Muscle layer of colon (tissue), 2 donors: Measurements from ENCODE around the gene PGBD1.

Source experiments
- H3K27ac ChIP-seq: one replicate; pipeline ENCODE4 v1.7.0; 2013; ENCODE audit warnings: low read depth, mild to moderate bottlenecking, low read length, moderate library complexity
- H3K27me3 ChIP-seq, 2 donors: one replicate each; pipeline ENCODE4 v1.7.0; 2013; ENCODE audit warnings: low read length in 2 of 2, mild to moderate bottlenecking in 2 of 2; ENCODE audit not compliant: insufficient read depth in 2 of 2, control insufficient read depth in 1 of 2
- H3K36me3 ChIP-seq: one replicate; pipeline ENCODE4 v1.7.0; 2013; ENCODE audit warnings: mild to moderate bottlenecking, low read length; ENCODE audit not compliant: insufficient read depth
- H3K4me1 ChIP-seq: one replicate; pipeline ENCODE4 v1.7.0; 2013; ENCODE audit warnings: mild to moderate bottlenecking, low read length; ENCODE audit not compliant: insufficient read depth
- H3K4me3 ChIP-seq, 2 donors: one replicate each; pipeline ENCODE4 v1.7.0; 2013; ENCODE audit warnings: low read length in 2 of 2, low read depth in 1 of 2, mild to moderate bottlenecking in 1 of 2, moderate library complexity in 1 of 2
- H3K9ac ChIP-seq: one replicate; pipeline ENCODE4 v1.7.0; 2013; ENCODE audit warnings: low read length
- H3K9me3 ChIP-seq: one replicate; pipeline ENCODE4 v1.7.0; 2013; ENCODE audit warnings: mild to moderate bottlenecking, low read length
- donor health status: abdominal sarcoma.
- donor health status: Adenocarcinoma of cecum.

PGBD1 gene

GRCh38 chr6:28252009-28252975 is 29.1 kb upstream of the PGBD1 start, which contains the start of gene ZKSCAN4:
Gene ZKSCAN4, minus strand, starts transcription at chr6:28252269. Its CDS starts 289 bp downstream, at chr6:28251980.
- no peaks in the 10 kb centered on the region for H3K9me3 ChIP-seq
- H3K36me3 ChIP-seq = peaks cover 11% of the 10 kb centered on the region
- H3K9ac ChIP-seq = peak within 1 kb of the TSS; percentile 81
- H3K27me3 ChIP-seq = no peaks in the 10 kb centered on the region
- peaks cover 17% of the 10 kb centered on the region for H3K4me1 ChIP-seq
- peak within 1 kb of the TSS; percentile 68 for H3K27ac ChIP-seq
- H3K4me3 ChIP-seq = peak within 1 kb of the TSS; percentile 93 to 99

- Histone ChIP-seq H3K27me3 (no peaks in the 10 kb centered on the region), H3K4me1 (peaks cover 17% of the 10 kb centered on the region), H3K9ac (no peak overlapping the region), H3K36me3 (no peaks in the 10 kb centered on the region), H3K27ac (no peak overlapping the region), H3K4me3 (no peak overlapping the region), H3K9me3 (no peaks in the 10 kb centered on the region)
Observed at GRCh38 chr6:28254121-28254519, 27.3 kb upstream of the PGBD1 start.

- no peaks in the 10 kb centered on the region for H3K27me3 ChIP-seq
Observed at GRCh38 chr6:28257042-28257441, 24.3 kb upstream of the PGBD1 start.

GRCh38 chr6:28258877-28259777 is 22.2 kb upstream of the PGBD1 start, which contains the start of gene NKAPL:
Gene NKAPL, plus strand, starts transcription at chr6:28259297. Its CDS starts 75 bp downstream, at chr6:28259372.
- peak within 1 kb of the TSS; percentile 17 to 67 for H3K4me3 ChIP-seq
- H3K27ac ChIP-seq = no peak within 1 kb of the TSS
- no peak within 1 kb of the TSS for H3K9ac ChIP-seq

More at GRCh38 chr6:28257042-28257441, 24.3 kb upstream of the PGBD1 start:
- Histone ChIP-seq H3K9ac (no peak overlapping the region), H3K27ac (no peak overlapping the region), H3K9me3 (no peaks in the 10 kb centered on the region), H3K36me3 (no peaks in the 10 kb centered on the region), H3K4me1 (peaks cover 11% of the 10 kb centered on the region), H3K4me3 (no peak overlapping the region)

GRCh38 chr6:28263922-28264321 is 17.4 kb upstream of the PGBD1 start:
- H3K27me3 ChIP-seq = no peaks in the 10 kb centered on the region
- H3K36me3 ChIP-seq = no peaks in the 10 kb centered on the region
- H3K27ac ChIP-seq = no peak overlapping the region
- H3K4me3 ChIP-seq = no peak overlapping the region
- H3K9me3 ChIP-seq = no peaks in the 10 kb centered on the region
- H3K4me1 ChIP-seq = peaks cover 21% of the 10 kb centered on the region
- no peak overlapping the region for H3K9ac ChIP-seq

More at GRCh38 chr6:28258877-28259777, 22.2 kb upstream of the PGBD1 start, which contains the start of gene NKAPL:
- no peaks in the 10 kb centered on the region for H3K27me3 ChIP-seq
- H3K4me1 ChIP-seq = peaks cover 5% of the 10 kb centered on the region
- no peaks in the 10 kb centered on the region for H3K36me3 ChIP-seq
- H3K9me3 ChIP-seq = no peaks in the 10 kb centered on the region

- H3K9me3 ChIP-seq = no peaks in the 10 kb centered on the region
- H3K27ac ChIP-seq = no peak overlapping the region
- H3K4me3 ChIP-seq = no peak overlapping the region
- H3K36me3 ChIP-seq = no peaks in the 10 kb centered on the region
- H3K4me1 ChIP-seq = peaks cover 16% of the 10 kb centered on the region
- no peaks in the 10 kb centered on the region for H3K27me3 ChIP-seq
- no peak overlapping the region for H3K9ac ChIP-seq
Observed at GRCh38 chr6:28264834-28265401, 16.5 kb upstream of the PGBD1 start.

- Histone ChIP-seq H3K36me3 (no peaks in the 10 kb centered on the region), H3K27me3 (no peaks in the 10 kb centered on the region), H3K27ac (peak overlapping the region; percentile 96), H3K4me3 (peak overlapping the region; percentile 92 to 93), H3K9me3 (no peaks in the 10 kb centered on the region), H3K4me1 (peaks cover 16% of the 10 kb centered on the region), H3K9ac (peak overlapping the region; percentile 95)
Observed at GRCh38 chr6:28266563-28266961, 14.8 kb upstream of the PGBD1 start.

- Histone ChIP-seq H3K4me3 (peak within 1 kb of the TSS; percentile 92 to 93), H3K27ac (peak within 1 kb of the TSS; percentile 96), H3K27me3 (no peaks in the 10 kb centered on the region), H3K4me1 (peaks cover 16% of the 10 kb centered on the region), H3K36me3 (peaks cover 5% of the 10 kb centered on the region), H3K9me3 (no peaks in the 10 kb centered on the region), H3K9ac (peak within 1 kb of the TSS; percentile 95)
Observed at GRCh38 chr6:28266962-28267694, 14.2 kb upstream of the PGBD1 start, which contains the start of gene ZSCAN26. Gene ZSCAN26, plus strand, starts transcription at chr6:28267143. Its CDS starts 4,777 bp downstream, at chr6:28271920.

- peaks cover 16% of the 10 kb centered on the region for H3K4me1 ChIP-seq
- H3K27me3 ChIP-seq = no peaks in the 10 kb centered on the region
- H3K4me3 ChIP-seq = peak overlapping the region; percentile 92 to 93
- peaks cover 11% of the 10 kb centered on the region for H3K36me3 ChIP-seq
- H3K9ac ChIP-seq = peak overlapping the region; percentile 95
- H3K9me3 ChIP-seq = no peaks in the 10 kb centered on the region
- peak overlapping the region; percentile 96 for H3K27ac ChIP-seq
Observed at GRCh38 chr6:28267695-28268059, 13.7 kb upstream of the PGBD1 start.

- H3K27ac ChIP-seq = no peak overlapping the region
- H3K9me3 ChIP-seq = no peaks in the 10 kb centered on the region
- H3K4me1 ChIP-seq = peaks cover 16% of the 10 kb centered on the region
- H3K36me3 ChIP-seq = peaks cover 24% of the 10 kb centered on the region
- H3K4me3 ChIP-seq = no peak overlapping the region
- no peaks in the 10 kb centered on the region for H3K27me3 ChIP-seq
- H3K9ac ChIP-seq = no peak overlapping the region
Observed at GRCh38 chr6:28269492-28269891, 11.9 kb upstream of the PGBD1 start.
